ENCODE measurements around the gene RAB6B. TPM values are rescaled to one million over a fixed set of nuclear protein-coding genes. Genes with fewer than 3 reads are reported as not detected.

RAB6B gene
- total and polyA plus RNA-seq, 2 of the 4 experiments (the other 2 are of a cell fraction) = 0.18 to 1.2 TPM

GRCh38 chr3:133776794-133777438 lies 118.8 kb downstream of the RAB6B start:
- Histone ChIP-seq H3K14ac (replicated peaks; ENCODE audit: low read depth, low read length) (no peak overlapping the region), H3K23ac (ENCODE audit: low read depth, low read length) (no peak overlapping the region), H3K9me3 (ENCODE audit: control insufficient read depth, insufficient read depth, low read length) (no peaks in the 10 kb centered on the region), H2AFZ (replicated peaks; ENCODE audit: low read length, poor library complexity) (peak overlapping the region; percentile 21), H3K4me2 (ENCODE audit: low read depth, low read length) (no peak overlapping the region), H3K56ac (ENCODE audit: extremely low read depth, insufficient read depth, low read length) (no peak overlapping the region), H3K36me3 (ENCODE audit: control insufficient read depth, insufficient read depth, low read length) (no peaks in the 10 kb centered on the region), H2AK9ac (replicated peaks; ENCODE audit: low read depth, low read length, poor library complexity) (no peak overlapping the region), H4K20me1 (ENCODE audit: insufficient read depth, low read length) (no peaks in the 10 kb centered on the region), H3K4ac (ENCODE audit: low read depth, low read length) (no peak overlapping the region), H3K9me1 (ENCODE audit: insufficient read depth, low read length) (no peaks in the 10 kb centered on the region), H3K27ac (ENCODE audit: insufficient read depth, low read length) (no peak overlapping the region), H3K27me3 (ENCODE audit: control insufficient read depth, insufficient read depth, low read length) (peaks cover 8% of the 10 kb centered on the region), H3K79me1 (ENCODE audit: low read depth in 1 of 2, low read length in 2 of 2) (no peaks in the 10 kb centered on the region), H2BK20ac (ENCODE audit: low read depth, low read length) (no peak overlapping the region), H4K8ac (ENCODE audit: low read depth in 2 of 2, low read length in 2 of 2) (no peak overlapping the region), H3K18ac (ENCODE audit: low read depth, low read length) (no peak overlapping the region), H2AK5ac (ENCODE audit: low read depth, low read length) (no peak overlapping the region), H3K4me1 (ENCODE audit: control insufficient read depth, insufficient read depth, low read length) (no peaks in the 10 kb centered on the region), H4K91ac (ENCODE audit: insufficient read depth, low read depth, low read length) (no peak overlapping the region), H2BK5ac (ENCODE audit: low read depth, low read length, poor library complexity, severe bottlenecking) (no peak overlapping the region), H2BK15ac (ENCODE audit: low read depth, low read length) (no peak overlapping the region), H3K4me3 (ENCODE audit: insufficient read depth, low read depth, low read length) (no peak overlapping the region), H3K9ac (ENCODE audit: low read depth, low read length) (no peak overlapping the region), H2BK120ac (ENCODE audit: low read depth, low read length) (no peak overlapping the region), H4K5ac (ENCODE audit: low read depth, low read length) (no peak overlapping the region)
- TF ChIP-seq MAFK (IDR thresholded peaks at IDR 0.05; ENCODE audit: low read depth, low read length) = no peak
- dilution Hi-C loops (cut with HindIII; ENCODE audit: low sequenced_read_pairs, unreplicated experiment) = no loop called here
- no TSS peak for BruUV-seq (replicated peaks)
- in situ Hi-C loops (cut with MboI; ENCODE audit: low sequenced_read_pairs) = no loop called here
- intact Hi-C loops (cut with micrococcal nuclease) = no loop called here
- DNase-seq (no peak), ATAC-seq (ENCODE audit: low read depth) (no peak)
- WGBS, 2 experiments (ENCODE audit: extremely low coverage in 2 of 2, insufficient read length in 1 of 2) = 78% methylated on average over 5 of the region's 7 CpGs; no CpG with 5 or more reads in 1 of the 2 experiments
- ChIA-PET POLR2A (ENCODE audit: unreplicated experiment) (no interaction called here), CTCF (no interaction called here)
